ENCODE measurements around the gene CRBN. TPM values are rescaled to one million over a fixed set of nuclear protein-coding genes. Genes with fewer than 3 reads are reported as not detected.

Gene CRBN
- total and polyA plus RNA-seq, 9 of the 15 experiments (the other 6 are each of a cell fraction or from before 2014, with no cell fraction given): 40.8 to 331 (median 57.4) TPM

- 2% methylated on average over 16 of the region's 16 CpGs for WGBS (ENCODE audit: insufficient coverage, low coverage, missing lambda C conversion rate)
- POLR2A ChIA-PET: interaction anchor here (0.6 to 1.3 kb wide), 7 partner anchors 9 to 1123 kb away, joined by 3 to 5 read pairs (median 3); no protein-coding TSS in a partner anchor
- Histone ChIP-seq H3K4me2 (ENCODE audit: insufficient read depth, low read length) (peak overlapping the region; percentile 96), H2AFZ (ENCODE audit: low read depth, low read length) (peak overlapping the region; percentile 99), H3K4me3 (peak overlapping the region; percentile 80), H3K27ac (ENCODE audit: extremely low read depth, low read depth, low read length) (peak overlapping the region; percentile 79), H3K27me3 (ENCODE audit: control insufficient read depth in 2 of 2, insufficient read depth in 2 of 2, low read length in 2 of 2) (no peaks in the 10 kb centered on the region; a peak in 1 of 5 replicates), H3K36me3 (ENCODE audit: control insufficient read depth, insufficient read depth, low read length) (peaks cover 19% of the 10 kb centered on the region; the same call in 2 of the 3 replicates), H3K9me3 (replicated peaks; ENCODE audit: control insufficient read depth, insufficient read depth, low read depth, low read length) (no peaks in the 10 kb centered on the region), H3K9ac (ENCODE audit: insufficient read depth in 1 of 2, low read depth in 2 of 2, low read length in 2 of 2) (peak overlapping the region; percentile 84 to 99), H3K9me1 (ENCODE audit: control insufficient read depth, insufficient read depth, low read length) (no peaks in the 10 kb centered on the region), H3K79me2 (ENCODE audit: control insufficient read depth, insufficient read depth, low read length) (peaks cover 40% of the 10 kb centered on the region), H3K4me1 (replicated peaks in 1 of 2; ENCODE audit: control insufficient read depth in 2 of 2, insufficient read depth in 2 of 2, low read length in 2 of 2) (peaks cover 4 to 18% of the 10 kb centered on the region in 2 experiments; a peak in 3 of 5 replicates), H4K20me1 (replicated peaks; ENCODE audit: control insufficient read depth, insufficient read depth, low read length) (no peaks in the 10 kb centered on the region; the same call in 1 of the 2 replicates)
- FAIRE-seq (peak; percentile 15), DNase-seq (ENCODE audit: extremely low read depth in 1 of 4, low spot score in 3 of 4) (peak in 1 of 4 experiments; percentile 27), ATAC-seq (peak; percentile 7)
- intact Hi-C loops (cut with micrococcal nuclease): loop anchor here (10.0 kb wide), 1 partner anchor 144 kb away; no protein-coding TSS in a partner anchor
- CTCF ChIA-PET (ENCODE audit: low intra/inter-chr PET ratio): interaction anchor here (0.7 kb wide), 1 partner anchor 1132 kb away, joined by 3 read pairs; no protein-coding TSS in a partner anchor
- TSS peak; percentile 56 for BruUV-seq (replicated peaks)
- in situ Hi-C loops (cut with MboI): no loop called here
- 0 out of 4 replicates have a peak, but pooled peaks of 1 of the 2 experiments have one; percentile 2 for TF ChIP-seq RCOR1 (IDR thresholded peaks at IDR 0.05; ENCODE audit: borderline replicate concordance in 1 of 2, low read depth in 2 of 2, low read length in 2 of 2)
- no peak for TF ChIP-seq NRF1 (conservative IDR thresholded peaks at IDR 0.05 in 1 of 2, IDR thresholded peaks at IDR 0.05 in 1 of 2)
- 0 out of 2 replicates have a peak, but pooled peaks have one; percentile 29 for TF ChIP-seq AFF4 (CRISPR knock-in tag; IDR thresholded peaks at IDR 0.05)
- TF ChIP-seq PBX2 (CRISPR knock-in tag; IDR thresholded peaks at IDR 0.05; ENCODE audit: low read depth): no peak
- TF ChIP-seq PBX2 (tag; conservative IDR thresholded peaks at IDR 0.05; ENCODE audit: low read depth): peak; percentile 53; the same call in 1 of the 2 replicates
- no peak for TF ChIP-seq RNF2 (IDR thresholded peaks at IDR 0.05)
- TF ChIP-seq MCM2 (IDR thresholded peaks at IDR 0.05; ENCODE audit: low read depth): no peak
- peak; percentile 51 for TF ChIP-seq CEBPB (tag; IDR thresholded peaks at IDR 0.05)
- TF ChIP-seq KAT7 (CRISPR knock-in tag; IDR thresholded peaks at IDR 0.05; ENCODE audit: borderline replicate concordance): peak; percentile 92; the same call in 1 of the 2 replicates
- 0 out of 2 replicates have a peak, but pooled peaks have one; percentile 1 for TF ChIP-seq ZNF644 (tag; IDR thresholded peaks at IDR 0.05; ENCODE audit: low read depth)
- peak; percentile 47 for TF ChIP-seq MEIS2 (IDR thresholded peaks at IDR 0.05; ENCODE audit: partially characterized antibody)
- TF ChIP-seq CTBP1 (IDR thresholded peaks at IDR 0.05; ENCODE audit: borderline replicate concordance): no peak
These were observed 778 bp downstream of the CRBN start for GRCh38 chr3:3178498-3179328.

Data from K562 (cell line).